Renal cortex interstitium (tissue), 11 donors: Measurements from ENCODE around the gene STK32C. TPM values are rescaled to one million over a fixed set of nuclear protein-coding genes. Genes with fewer than 3 reads are reported as not detected.
"Not testable (repeated sequence)": the region's sequence is repeated elsewhere in the genome, so short reads cannot be mapped to it uniquely, and the experiment has no call there.

Experiments used
- DNase-seq, 11 donors: peaks; one replicate each; pipeline ENCODE4 v3.0.0-alpha.2; 2013; ENCODE audit warnings: low read depth in 9 of 11, low spot score in 4 of 11; ENCODE audit errors: extremely low read depth in 1 of 11
- polyA plus RNA-seq, 3 donors: library from polyadenylated mRNA; unstranded; fragments of 120-200 nt; gene quantifications; one replicate each; pipeline ENCODE4 v1.2.1, GENCODE V29; 2013; ENCODE audit not compliant: insufficient read length in 3 of 3

Gene STK32C
- polyA plus RNA-seq, 3 donors = 11.6 to 13.9 (median 12.9) TPM

DNA sequence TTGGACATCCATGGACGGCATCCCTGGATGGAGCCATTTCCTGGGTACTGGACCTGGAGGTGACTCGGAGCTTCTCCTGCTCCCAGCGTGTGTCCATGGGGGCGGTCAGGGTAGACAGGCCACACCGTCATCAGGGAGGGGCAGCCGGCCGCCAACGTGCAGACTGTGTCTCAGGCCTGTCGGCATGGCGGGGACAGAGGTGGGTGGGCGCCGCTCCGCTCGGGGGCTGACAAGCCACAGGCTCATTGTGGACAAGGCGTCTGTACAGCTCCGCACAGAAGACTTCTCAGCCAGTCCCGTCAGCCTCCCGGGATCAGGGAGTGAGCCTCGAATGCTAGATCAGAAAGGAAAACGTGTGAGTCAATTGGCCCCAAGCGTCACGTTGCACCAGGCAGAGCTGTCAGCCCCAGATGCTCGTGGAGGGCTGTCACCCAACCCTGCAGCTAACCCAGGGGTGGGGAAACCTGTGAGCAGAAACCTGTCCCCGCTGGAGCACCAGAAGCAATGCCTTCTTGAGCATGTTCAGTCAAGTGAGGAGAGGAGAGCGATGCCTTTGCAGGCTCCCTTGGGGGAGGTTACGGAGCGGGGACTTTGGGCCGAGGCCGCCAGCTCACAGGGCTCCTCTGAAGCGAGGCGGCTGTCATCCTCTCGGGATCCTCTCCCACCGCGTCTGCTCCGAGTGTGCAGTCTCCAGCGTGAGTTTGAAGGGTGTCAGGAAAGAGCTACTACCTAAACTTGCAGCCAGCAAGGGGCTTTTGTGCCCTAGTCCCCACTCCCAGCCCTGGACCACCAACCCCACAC is 137.0 kb downstream of the STK32C start:
- DNase-seq = no peak

DNA sequence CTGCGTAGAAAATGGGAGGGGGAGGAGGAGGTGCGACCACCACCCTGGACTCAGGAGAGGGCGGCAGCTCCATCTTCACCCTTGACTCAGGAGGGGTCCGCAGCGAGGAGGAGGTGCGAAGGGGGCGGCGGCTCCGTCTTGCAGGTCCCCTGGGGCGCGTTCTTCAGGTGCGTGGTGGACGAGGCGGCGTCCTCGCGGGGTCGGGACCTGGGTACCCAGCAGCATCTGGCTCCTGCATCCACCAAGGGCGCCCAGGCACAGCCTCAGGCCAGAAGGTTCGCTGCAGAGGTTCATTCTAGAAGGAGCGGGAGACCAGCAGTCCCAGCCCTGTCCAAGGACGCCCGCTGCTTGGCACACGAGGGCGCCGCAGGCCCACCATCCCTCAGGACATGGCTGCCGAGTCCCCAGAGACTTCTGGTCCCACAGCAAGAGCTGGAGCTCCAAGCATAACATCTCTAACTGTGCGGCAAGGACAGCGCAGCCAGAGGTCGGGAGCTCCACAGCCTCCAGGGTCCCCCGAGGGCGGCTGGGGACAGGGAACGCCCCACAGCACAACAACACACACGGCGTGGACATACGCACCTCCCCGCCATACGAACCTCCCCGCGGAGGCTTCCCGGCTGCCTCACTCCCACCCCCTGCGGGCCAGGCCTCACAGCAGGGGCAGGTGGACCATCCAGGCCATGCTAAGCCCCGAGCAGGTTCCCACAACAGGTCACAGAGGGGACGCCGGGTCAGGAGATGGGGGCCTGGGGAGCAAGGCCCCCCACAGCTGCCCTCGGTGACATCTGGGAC is 137.8 kb downstream of the STK32C start:
- DNase-seq = no peak

DNA sequence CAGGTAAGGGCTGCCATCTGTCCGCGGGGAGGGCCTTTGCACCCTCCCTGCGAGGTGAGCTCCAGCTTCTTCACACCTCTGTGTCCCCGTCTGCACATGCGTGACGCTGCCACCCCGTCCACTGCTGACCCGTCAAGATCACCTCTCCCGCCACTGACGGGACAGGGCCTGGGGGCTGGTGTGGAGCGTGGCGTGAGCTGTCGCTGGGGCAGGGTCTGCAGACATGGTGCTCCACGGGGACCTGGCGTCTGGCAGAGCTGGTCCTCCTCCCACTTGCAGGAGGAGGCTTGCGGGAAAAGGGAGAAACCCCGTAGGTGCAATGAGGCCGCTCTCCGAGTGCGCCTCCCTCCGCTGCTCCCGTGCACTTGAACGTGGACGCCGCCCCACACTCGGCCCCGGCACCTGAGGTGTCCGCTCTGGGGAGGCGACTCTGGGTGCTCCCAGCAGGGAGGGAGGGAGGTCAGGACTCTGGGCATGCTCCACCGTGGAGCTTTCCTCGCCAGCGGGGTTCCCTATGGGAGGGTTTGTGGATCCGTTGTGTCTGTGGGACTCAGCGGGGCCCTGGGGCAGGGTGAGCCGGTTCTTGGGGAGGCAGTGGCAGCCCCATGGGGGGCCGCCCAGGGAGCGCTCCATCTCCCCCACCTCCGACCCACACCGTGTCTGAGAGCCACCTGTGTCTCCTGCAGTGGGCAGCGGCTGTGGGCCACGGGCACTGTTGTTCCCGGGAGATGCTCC is 138.6 kb downstream of the STK32C start:
- DNase-seq = no peak

DNA sequence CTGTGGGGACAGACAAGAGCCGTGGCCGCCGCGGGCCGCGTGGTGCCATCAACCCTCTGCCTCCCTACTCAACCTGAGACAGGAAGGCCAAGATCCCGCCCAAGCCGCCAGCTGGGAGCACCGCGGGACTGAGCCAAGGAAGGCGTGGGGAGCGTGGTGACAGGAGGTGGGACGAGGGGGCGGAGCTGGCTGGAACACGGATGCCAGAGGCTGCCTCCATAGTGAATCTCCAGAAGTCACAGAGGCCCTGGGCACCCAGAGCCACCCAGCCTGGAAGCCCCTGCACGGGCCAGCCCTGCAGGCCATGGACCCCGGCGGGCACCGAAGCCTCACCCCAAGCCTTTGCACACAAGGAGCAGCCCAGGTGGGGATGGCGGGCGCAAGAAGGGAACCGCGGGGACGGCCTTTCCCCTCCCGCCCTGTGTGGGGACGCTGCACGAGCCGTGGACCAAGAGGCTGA is 139.1 kb downstream of the STK32C start:
- no peak for DNase-seq

DNA sequence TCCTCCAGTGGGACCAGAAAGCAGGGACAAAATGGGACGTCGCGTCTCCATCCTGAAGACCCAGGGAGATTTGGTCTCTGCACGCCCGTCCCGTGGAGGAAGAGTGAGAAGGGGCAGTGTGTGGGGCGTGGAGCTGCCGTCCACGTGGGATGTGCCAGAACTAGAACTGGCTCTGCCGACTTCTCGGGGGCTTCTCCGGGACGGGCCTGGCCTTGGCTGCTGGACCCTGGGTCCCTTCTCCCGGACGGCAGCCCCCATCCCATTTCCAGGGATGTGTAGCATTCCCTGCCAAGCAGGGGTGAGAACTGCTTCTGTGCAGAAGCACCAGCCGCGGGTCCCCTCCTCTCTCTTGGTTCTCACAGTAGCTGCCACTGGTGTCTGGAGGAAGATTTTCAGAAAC is 139.8 kb downstream of the STK32C start:
- DNase-seq = no peak

DNA sequence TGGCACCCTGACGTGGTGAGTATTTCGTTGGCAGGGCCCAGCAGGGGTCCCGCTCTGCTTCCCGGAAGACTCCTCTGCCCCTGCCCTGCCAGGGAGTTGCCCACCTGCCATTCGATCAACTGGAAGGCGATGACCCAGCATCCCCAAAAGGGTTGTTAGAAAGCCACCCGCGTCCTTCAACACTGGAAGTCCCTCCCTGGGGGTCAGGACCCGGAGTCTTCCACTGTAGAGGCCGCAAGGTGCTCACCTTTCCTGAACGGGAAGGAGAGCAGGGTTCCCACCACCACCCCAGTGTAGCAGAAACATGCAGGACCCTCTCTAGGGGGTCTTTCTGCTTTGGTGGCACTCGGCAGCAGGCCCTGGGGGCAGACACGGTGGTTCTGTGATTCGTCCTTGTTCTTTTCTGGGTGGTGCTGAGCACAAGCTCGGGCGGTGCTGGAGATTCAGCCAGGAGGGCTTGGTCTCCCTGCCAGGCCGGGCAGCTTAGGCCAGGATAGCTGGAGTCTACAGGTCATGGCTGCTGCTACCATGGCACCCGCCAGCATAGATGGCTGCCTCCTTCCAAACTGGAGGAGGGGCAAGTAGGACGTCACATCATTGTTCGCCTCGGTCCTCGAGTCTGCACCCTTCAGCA is 140.6 kb downstream of the STK32C start:
- DNase-seq = no peak

DNA sequence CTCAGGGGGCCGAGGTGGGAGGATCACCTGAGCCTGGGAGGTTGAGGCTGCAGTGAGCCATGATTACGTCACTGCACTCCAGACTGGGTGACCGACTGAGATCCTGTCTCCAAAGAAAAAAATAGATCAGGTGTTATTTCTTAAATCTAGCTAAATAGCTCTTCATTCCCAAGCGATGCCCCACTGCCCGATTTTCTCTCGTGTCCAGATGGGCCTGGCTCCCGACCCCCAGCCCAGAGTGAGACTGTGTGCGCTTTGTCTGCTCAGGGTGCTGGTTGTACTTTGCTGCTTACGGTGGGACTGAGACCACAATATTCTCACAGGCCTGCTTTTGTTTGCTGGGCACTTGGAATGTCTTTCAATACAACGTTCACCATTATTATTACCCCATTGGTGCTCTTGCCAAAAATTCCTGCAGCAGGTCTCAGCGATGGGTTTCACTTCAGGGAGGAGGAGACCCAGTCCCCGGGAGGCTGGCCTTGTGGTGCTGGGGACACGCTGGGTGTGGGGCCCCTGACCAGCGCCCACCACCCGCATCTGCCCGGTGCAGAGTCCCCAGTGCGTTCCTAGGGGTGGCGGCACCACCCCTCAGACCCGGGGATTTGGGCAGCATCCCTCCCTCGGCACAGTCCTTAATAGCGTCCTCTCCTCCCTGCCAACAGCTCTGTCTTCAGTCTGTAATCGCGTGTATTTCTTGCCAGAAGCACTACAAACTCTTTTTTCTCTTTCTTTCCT is 141.4 kb downstream of the STK32C start:
- DNase-seq = no peak

DNA sequence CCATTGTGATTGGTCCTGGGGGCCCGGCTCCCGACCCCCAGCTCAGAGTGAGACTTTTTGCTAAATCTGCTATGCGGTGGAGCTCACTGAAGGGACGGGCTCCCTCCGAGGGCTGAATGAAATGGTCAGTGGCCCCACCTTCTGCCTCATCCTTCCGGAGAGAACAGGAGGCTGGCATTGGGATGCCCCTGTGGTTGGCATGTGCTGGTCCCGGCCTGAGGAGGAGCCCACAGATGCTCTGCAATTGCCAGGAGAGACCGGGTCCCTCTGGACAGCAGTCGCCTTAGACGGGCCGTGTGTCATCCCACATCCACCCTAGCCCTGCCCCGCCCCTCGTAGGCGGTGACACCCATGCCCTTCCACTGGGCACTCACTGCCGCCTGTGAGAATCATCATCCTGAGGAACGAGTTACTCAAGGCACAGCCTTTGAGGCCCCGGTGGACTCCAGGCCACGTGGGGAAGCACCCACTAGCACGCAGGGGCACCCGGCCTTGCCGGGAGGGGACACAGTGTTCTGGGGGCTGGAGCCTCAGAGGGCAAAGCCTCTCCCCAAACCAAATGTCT is 142.3 kb downstream of the STK32C start:
- no peak for DNase-seq

DNA sequence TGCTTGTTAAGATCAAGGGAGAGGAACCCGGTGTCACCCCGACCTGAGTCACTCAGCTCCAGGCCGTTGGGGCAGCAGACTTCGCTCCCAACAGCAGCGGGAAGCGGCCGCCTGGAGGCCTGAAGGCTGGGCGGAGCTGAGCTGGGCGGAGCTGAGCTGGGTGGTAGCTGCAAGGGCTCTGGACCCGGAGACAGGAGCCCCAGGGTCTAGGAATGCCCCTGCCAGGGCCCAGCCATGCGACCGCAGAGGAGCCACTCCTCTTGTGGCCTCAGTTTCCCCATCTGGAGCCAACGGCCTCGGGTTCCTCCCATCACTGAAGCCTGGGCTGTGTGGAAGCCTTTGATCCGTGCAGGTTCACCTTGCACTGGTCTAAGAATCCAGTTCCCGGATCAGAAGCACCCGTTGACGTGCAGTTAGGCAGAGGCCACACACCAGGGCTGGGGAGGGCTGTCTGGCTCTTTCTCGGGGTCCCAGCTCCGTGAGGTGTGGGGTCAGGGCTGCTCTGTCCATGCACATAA is 142.9 kb downstream of the STK32C start:
- DNase-seq = no peak

DNA sequence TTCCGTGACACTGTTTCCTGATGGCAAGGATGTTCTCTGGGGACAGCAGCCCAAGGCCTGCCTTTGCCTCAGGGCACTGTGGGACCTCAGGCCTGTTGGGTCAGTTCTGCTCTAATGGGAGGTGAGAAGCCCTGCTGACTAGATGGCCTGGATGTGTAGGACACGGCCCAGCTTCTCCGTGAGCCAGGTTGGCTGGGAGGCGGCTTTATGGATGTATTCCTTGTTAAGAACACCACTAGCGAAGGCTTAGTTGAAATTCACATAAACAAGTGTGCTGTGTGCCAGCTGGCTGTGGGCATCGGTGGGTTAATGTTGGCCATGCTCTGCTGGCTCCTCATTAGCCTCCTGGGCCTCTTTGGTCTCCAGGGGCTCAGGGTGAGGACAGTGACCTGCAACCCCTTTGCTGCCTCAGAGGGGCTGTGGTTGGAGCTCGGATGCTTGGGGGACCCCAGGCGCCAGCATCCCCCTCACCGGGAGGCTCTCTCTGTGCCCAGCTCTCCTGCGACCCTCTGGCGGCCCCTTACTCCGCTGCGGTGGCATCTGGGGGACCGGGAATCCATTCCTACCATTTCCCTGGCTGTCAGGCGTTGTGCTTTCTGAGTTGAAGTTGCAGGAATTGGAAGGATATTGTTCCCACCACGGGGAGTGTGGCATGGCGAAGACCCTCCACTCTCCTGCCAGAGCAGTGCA is 143.8 kb downstream of the STK32C start:
- no peak for DNase-seq

DNA sequence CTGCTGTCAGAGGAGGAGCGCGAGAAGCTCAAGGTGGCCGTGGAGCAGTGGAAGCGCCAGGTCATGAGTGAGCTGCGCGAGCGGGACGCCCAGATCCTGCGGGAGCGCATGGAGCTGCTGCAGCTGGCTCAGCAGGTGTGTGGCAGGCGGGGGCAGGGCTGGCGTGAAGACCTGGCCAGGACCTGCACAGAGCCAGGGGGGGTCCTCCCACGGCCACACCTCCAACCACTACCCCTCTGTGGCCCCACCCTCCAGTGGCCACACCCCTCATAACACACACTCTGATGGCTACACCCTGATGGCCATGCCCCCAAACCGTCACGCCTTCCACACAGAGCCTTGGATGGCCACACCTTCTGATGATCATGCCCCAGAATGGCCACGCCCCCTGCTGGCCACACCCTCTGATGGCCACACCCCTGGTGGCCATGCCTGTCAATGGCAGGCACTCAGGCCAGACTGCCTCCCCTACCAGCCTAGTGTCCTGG is 144.4 kb downstream of the STK32C start:
- no peak for DNase-seq

DNA sequence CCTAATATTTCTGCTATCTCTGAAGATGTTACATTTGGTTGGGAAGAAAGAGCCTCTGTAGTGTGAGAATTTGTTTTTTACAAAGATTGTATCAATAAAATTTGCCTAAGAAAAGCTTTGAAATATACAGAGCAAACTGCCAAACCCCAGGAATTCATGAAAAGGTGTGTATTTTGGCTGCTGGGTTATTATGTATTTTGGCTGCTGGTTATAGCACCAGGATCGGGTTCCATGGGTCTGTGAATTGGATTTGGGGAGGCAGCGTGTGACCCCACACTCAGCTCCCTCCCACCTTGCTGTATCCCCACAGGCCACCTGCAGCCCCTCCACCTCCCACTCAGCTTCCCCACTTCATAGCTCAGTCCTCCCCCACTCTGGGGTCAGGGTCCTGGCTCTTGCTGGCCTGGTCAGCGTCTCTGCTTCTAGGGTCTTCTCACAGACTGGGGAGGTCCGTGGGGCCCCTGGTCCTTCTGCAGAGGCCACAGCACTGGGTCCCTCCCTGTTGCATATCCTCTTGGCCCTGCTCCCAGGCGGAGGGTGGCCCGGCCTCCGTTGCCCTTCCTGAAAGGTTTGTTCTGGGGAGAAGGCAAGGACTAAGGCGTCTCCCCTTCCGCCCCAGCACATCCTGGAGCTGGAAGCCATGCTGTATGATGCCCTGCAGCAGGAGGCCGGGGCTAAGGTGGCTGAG is 145.0 kb downstream of the STK32C start:
- DNase-seq = no peak

DNA sequence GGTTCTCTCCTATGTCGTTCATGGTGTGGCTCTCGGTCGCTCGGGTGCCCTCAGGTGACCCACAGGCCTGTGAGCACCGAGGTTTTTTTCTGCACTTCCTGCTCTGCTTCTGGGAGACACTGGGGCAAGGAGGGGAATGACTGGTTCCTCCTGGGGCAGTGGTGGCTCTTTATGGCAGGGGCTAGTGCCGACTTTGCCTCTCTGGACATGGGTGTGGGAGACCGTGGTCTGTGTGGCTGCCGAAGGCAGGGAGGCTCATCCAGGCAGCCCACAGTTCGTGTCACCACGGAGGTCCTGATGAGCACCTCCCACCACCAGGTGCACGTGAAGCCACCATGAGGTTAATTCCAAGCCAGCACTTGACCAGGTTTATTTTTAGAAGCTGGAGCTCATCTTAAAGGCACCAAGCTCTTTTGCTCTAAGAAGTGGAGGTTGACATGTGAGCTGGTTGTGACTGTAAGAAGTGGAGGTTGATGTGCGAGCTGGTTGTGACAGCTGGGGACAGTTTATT is 145.7 kb downstream of the STK32C start:
- DNase-seq = no peak

DNA sequence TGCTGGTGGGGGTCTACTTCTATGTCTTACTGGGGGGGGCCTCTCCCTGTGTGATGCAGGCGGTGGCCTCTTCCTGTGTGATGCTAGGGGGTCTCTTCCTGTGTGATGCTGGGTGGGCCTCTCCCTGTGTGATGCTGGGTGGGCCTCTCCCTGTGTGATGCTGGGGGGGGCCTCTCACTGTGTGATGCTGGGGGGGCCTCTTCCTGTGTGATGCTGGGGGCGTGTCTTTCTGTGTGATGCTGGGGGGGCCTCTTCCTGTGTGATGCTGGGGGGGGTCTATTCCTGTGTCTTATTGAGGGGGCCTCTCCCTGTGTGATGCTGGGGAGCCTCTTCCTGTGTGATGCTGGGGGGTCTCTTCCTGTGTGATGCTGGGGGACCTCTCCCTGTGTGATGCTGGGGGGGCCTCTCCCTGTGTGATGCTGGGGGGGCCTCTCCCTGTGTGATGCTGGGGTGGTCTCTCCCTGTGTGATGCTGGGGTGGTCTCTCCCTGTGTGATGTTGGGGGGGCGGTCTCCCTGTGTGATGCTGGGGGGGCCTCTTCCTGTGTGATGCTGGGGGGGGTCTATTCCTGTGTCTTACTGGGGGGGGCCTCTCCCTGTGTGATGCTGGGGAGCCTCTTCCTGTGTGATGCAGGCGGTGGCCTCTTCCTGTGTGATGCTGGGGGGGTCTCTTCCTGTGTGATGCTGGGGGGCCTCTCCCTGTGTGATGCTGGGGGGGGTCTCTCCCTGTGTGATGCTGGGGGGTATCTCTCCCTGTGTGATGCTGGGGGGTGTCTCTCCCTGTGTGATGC is 146.7 kb downstream of the STK32C start:
- not testable (repeated sequence) for DNase-seq

DNA sequence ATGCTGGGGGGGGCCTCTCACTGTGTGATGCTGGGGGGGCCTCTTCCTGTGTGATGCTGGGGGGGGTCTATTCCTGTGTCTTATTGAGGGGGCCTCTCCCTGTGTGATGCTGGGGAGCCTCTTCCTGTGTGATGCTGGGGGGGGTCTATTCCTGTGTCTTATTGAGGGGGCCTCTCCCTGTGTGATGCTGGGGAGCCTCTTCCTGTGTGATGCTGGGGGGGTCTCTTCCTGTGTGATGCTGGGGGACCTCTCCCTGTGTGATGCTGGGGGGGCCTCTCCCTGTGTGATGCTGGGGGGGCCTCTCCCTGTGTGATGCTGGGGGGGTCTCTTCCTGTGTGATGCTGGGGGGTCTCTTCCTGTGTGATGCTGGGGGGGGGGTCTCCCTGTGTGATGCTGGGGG is 147.5 kb downstream of the STK32C start:
- not testable (repeated sequence) for DNase-seq
